SK-N-SH (cell line): ENCODE measurements around the gene ZP4. TPM values are rescaled to one million over a fixed set of nuclear protein-coding genes. Genes with fewer than 3 reads are reported as not detected.

Experiments
- CTCF ChIA-PET: fragments of 300-600, 350-600 bp; formaldehyde crosslinking; extraction: SDS; loops from one replicate; lab custom pipeline; 2021; lab: Yijun Ruan, JAX
- POLR2A ChIA-PET: fragments of 350-600 bp; sonication (Branson Sonifier 250); formaldehyde crosslinking; extraction: SDS; loops from one replicate; lab custom pipeline; 2020; ENCODE audit warnings: antibody characterized with exemption, inconsistent platforms; lab: Yijun Ruan, JAX
- DNase-seq: peaks from one replicate; pipeline ENCODE4 v3.0.0; 2012
- H2AFZ ChIP-seq: fragments of 200-600 bp; sonication (generic); 2 replicates; pipeline ENCODE4 v1.8.1; 2016; ENCODE audit warnings: antibody characterized with exemption, mild to moderate bottlenecking, low read depth
- H3F3A ChIP-seq: fragments of 200-600 bp; sonication (generic); replicated peaks from 2 replicates; pipeline ENCODE3; 2016; ENCODE audit warnings: antibody characterized with exemption, mild to moderate bottlenecking; ENCODE audit not compliant: insufficient read depth
- H3K27ac ChIP-seq, 2 experiments: fragments of 200-500 bp in 1 of 2; fragments of 200-600 bp in 1 of 2; sonication (Bioruptor generic) in 1 of 2; sonication (generic), shearing (Covaris generic) in 1 of 2; 2 replicates each; pipeline versions ENCODE4 v1.5.1 to v1.6.1; 2014 to 2016; ENCODE audit warnings: low read depth in 2 of 2, inconsistent platforms in 1 of 2, low read length in 1 of 2, mild to moderate bottlenecking in 1 of 2, mixed read lengths in 1 of 2
- H3K27me3 ChIP-seq: fragments of 200-600 bp; sonication (generic), shearing (Covaris generic); 2 replicates; pipeline ENCODE4 v1.6.1; 2016; ENCODE audit warnings: mixed run types; ENCODE audit not compliant: insufficient read depth
- H3K36me3 ChIP-seq, 2 experiments: fragments of 200-500 bp in 1 of 2; fragments of 200-600 bp in 1 of 2; sonication (Bioruptor generic) in 1 of 2; sonication (generic) in 1 of 2; replicated peaks in 1 of 2; 2 replicates each; pipeline versions ENCODE3 to v1.5.1; 2014 to 2016; ENCODE audit warnings: low read length in 1 of 2, mild to moderate bottlenecking in 1 of 2; ENCODE audit not compliant: insufficient read depth in 2 of 2, control insufficient read depth in 1 of 2
- H3K4me1 ChIP-seq, 2 experiments: fragments of 200-500 bp in 1 of 2; fragments of 200-600 bp in 1 of 2; sonication (Bioruptor generic) in 1 of 2; sonication (generic), shearing (Covaris generic) in 1 of 2; 2 replicates each; pipeline versions ENCODE4 v1.5.1 to v1.6.1; 2014 to 2016; ENCODE audit warnings: low read depth in 1 of 2, low read length in 1 of 2, mixed run types in 1 of 2; ENCODE audit not compliant: insufficient read depth in 2 of 2, control insufficient read depth in 1 of 2
- H3K4me2 ChIP-seq: fragments of 200-600 bp; sonication (generic), shearing (Covaris generic); 2 replicates; pipeline ENCODE4 v1.6.1; 2017; ENCODE audit warnings: mixed run types
- H3K4me3 ChIP-seq, 2 experiments: fragments of 200-500 bp in 1 of 2; fragments of 200-600 bp in 1 of 2; sonication (Bioruptor generic) in 1 of 2; sonication (generic), shearing (Covaris generic) in 1 of 2; 2 replicates each; pipeline versions ENCODE4 v1.5.1 to v1.8.1; 2014 to 2016; ENCODE audit warnings: low read depth in 2 of 2, inconsistent platforms in 1 of 2, low read length in 1 of 2, mild to moderate bottlenecking in 1 of 2, mixed read lengths in 1 of 2, moderate library complexity in 1 of 2
- H3K79me2 ChIP-seq: fragments of 200-600 bp; sonication (generic); 2 replicates; pipeline ENCODE4 v1.8.1; 2017; ENCODE audit warnings: mild to moderate bottlenecking; ENCODE audit not compliant: insufficient read depth
- H3K9ac ChIP-seq: fragments of 200-600 bp; sonication (generic); 2 replicates; pipeline ENCODE4 v1.6.1; 2017; ENCODE audit warnings: mixed run types
- H3K9me2 ChIP-seq: fragments of 200-600 bp; sonication (generic); 2 replicates; pipeline ENCODE4 v1.6.1; 2017; ENCODE audit warnings: mixed run types
- H3K9me3 ChIP-seq: fragments of 200-600 bp; sonication (generic); 2 replicates; pipeline ENCODE4 v1.6.1; 2017; ENCODE audit warnings: mixed run types, mild to moderate bottlenecking, moderate library complexity
- H4K20me1 ChIP-seq: fragments of 200-600 bp; sonication (generic); 2 replicates; pipeline ENCODE4 v1.6.1; 2017; ENCODE audit warnings: mild to moderate bottlenecking, mixed run types; ENCODE audit not compliant: insufficient read depth
- ELF1 ChIP-seq: IDR thresholded peaks from 2 replicates; pipeline ENCODE4 v1.4.0; 2012
- EZH2phosphoT487 ChIP-seq: fragments of 200-600 bp; sonication (generic); IDR thresholded peaks from 2 replicates; pipeline ENCODE4 v1.6.1; 2017; ENCODE audit warnings: low read depth, mixed run types, mild to moderate bottlenecking, antibody characterized with exemption, moderate library complexity, borderline replicate concordance
- FOXJ3 ChIP-seq: sonication (generic); formaldehyde crosslinking; IDR thresholded peaks from 2 replicates; pipeline ENCODE4 v1.5.1; 2020; ENCODE audit warnings: mild to moderate bottlenecking, missing genetic modification reagents
- FOXM1 ChIP-seq: IDR thresholded peaks from 2 replicates; pipeline ENCODE4 v1.4.0; 2012; ENCODE audit warnings: low read depth, mild to moderate bottlenecking
- GABPA ChIP-seq: IDR thresholded peaks from 2 replicates; pipeline ENCODE4 v1.4.0; 2012; ENCODE audit warnings: low read depth, mild to moderate bottlenecking
- JUND ChIP-seq: IDR thresholded peaks from 2 replicates; pipeline ENCODE4 v1.4.0; 2012
- NFIC ChIP-seq: IDR thresholded peaks from 2 replicates; pipeline ENCODE4 v1.4.0; 2012; ENCODE audit warnings: borderline replicate concordance
- NRF1 ChIP-seq: IDR thresholded peaks from 2 replicates; pipeline ENCODE4 v1.6.1; 2012; ENCODE audit warnings: low read depth, mild to moderate bottlenecking, low read length
- RXRA ChIP-seq: IDR thresholded peaks from 2 replicates; pipeline ENCODE4 v1.4.0; 2012; ENCODE audit warnings: low read depth, mild to moderate bottlenecking, borderline replicate concordance
- TEAD4 ChIP-seq: IDR thresholded peaks from 2 replicates; pipeline ENCODE4 v1.4.0; 2012; ENCODE audit warnings: mild to moderate bottlenecking, borderline replicate concordance; ENCODE audit not compliant: insufficient read depth
- YY1 ChIP-seq: IDR thresholded peaks from 2 replicates; pipeline ENCODE4 v1.4.0; 2012; ENCODE audit warnings: low read depth, mild to moderate bottlenecking
- WGBS: methylation state at CpG from one replicate; pipeline ENCODE4 v1.1.6; 2017; ENCODE audit warnings: low lambda C conversion rate; 5-methylcytosine and 5-hydroxymethylcytosine counted together
- polyA plus RNA-seq, 3 experiments: library from polyadenylated mRNA; depleted of rRNA; stranded (reverse); fragments of >200 nt; gene quantifications; 2 replicates each; pipeline ENCODE4 v1.2.3, GENCODE V29; 2012
- TF ChIP-seq, protein P1 (sequence below): IDR thresholded peaks from 2 replicates; pipeline ENCODE4 v1.4.0; 2012; ENCODE audit warnings: low read depth, borderline replicate concordance
- TF ChIP-seq, protein P2 (sequence below): fragments of 150-350 bp; IDR thresholded peaks from 2 replicates; pipeline ENCODE4 v1.6.1; 2017; ENCODE audit warnings: antibody characterized with exemption, low read length, low read depth, borderline replicate concordance
- TF ChIP-seq, protein P3 (sequence below): IDR thresholded peaks from 2 replicates; pipeline ENCODE4 v1.4.0; 2012; ENCODE audit warnings: low read depth
- TF ChIP-seq, protein P4 (sequence below): IDR thresholded peaks from 2 replicates; pipeline ENCODE4 v1.6.1; 2012; ENCODE audit warnings: mild to moderate bottlenecking, low read depth, low read length, moderate library complexity
- TF ChIP-seq, protein P5 (sequence below): IDR thresholded peaks from 2 replicates; pipeline ENCODE4 v1.4.0; 2012; ENCODE audit warnings: low read depth, borderline replicate concordance

Gene ZP4
- polyA plus RNA-seq, 1 of the 3 experiments (the other 2 are of a cell fraction): not detected

DNA sequence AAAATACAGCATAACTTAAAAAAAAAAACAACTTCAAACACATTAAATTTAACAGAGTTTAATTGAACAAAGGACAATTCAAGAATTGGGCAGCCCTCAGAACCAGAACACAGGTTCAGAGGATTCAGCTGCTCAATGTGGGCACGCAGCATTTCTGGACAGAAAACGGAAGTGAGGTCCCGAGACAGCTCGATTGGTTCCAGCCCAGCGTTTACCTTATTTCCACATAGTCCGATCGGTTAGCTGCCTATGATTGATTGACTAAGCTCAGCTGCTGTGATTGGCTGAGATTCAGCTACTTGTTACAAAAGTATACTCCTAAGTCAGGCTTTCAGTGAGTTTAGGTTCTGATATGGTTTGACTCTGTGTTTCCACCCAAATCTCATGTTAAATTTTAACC lies 33.3 kb downstream of the ZP4 start:
- Histone ChIP-seq H3F3A (no peaks in the 10 kb centered on the region), H3K36me3 (no peaks in the 10 kb centered on the region), H3K27ac (no peak overlapping the region), H3K27me3 (no peaks in the 10 kb centered on the region), H3K79me2 (no peaks in the 10 kb centered on the region), H2AFZ (no peak overlapping the region), H3K4me2 (no peak overlapping the region), H3K4me1 (peaks cover 0 to 2% of the 10 kb centered on the region in 2 experiments; a peak in 1 of 4 replicates), H4K20me1 (no peaks in the 10 kb centered on the region), H3K4me3 (no peak overlapping the region), H3K9me3 (no peaks in the 10 kb centered on the region), H3K9me2 (no peaks in the 10 kb centered on the region), H3K9ac (no peak overlapping the region)
- WGBS: 71% methylated on average over 7 of the region's 7 CpGs
- TF ChIP-seq, protein P1, sequence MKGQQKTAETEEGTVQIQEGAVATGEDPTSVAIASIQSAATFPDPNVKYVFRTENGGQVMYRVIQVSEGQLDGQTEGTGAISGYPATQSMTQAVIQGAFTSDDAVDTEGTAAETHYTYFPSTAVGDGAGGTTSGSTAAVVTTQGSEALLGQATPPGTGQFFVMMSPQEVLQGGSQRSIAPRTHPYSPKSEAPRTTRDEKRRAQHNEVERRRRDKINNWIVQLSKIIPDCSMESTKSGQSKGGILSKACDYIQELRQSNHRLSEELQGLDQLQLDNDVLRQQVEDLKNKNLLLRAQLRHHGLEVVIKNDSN: no peak
- TF ChIP-seq NRF1: no peak
- TF ChIP-seq, protein P2, sequence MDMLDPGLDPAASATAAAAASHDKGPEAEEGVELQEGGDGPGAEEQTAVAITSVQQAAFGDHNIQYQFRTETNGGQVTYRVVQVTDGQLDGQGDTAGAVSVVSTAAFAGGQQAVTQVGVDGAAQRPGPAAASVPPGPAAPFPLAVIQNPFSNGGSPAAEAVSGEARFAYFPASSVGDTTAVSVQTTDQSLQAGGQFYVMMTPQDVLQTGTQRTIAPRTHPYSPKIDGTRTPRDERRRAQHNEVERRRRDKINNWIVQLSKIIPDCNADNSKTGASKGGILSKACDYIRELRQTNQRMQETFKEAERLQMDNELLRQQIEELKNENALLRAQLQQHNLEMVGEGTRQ: no peak
- TF ChIP-seq GABPA: no peak
- TF ChIP-seq NFIC: no peak
- TF ChIP-seq, protein P3, sequence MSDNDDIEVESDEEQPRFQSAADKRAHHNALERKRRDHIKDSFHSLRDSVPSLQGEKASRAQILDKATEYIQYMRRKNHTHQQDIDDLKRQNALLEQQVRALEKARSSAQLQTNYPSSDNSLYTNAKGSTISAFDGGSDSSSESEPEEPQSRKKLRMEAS: no peak
- TF ChIP-seq JUND: no peak
- no peak for TF ChIP-seq ELF1
- TF ChIP-seq RXRA: no peak
- TF ChIP-seq, protein P4, sequence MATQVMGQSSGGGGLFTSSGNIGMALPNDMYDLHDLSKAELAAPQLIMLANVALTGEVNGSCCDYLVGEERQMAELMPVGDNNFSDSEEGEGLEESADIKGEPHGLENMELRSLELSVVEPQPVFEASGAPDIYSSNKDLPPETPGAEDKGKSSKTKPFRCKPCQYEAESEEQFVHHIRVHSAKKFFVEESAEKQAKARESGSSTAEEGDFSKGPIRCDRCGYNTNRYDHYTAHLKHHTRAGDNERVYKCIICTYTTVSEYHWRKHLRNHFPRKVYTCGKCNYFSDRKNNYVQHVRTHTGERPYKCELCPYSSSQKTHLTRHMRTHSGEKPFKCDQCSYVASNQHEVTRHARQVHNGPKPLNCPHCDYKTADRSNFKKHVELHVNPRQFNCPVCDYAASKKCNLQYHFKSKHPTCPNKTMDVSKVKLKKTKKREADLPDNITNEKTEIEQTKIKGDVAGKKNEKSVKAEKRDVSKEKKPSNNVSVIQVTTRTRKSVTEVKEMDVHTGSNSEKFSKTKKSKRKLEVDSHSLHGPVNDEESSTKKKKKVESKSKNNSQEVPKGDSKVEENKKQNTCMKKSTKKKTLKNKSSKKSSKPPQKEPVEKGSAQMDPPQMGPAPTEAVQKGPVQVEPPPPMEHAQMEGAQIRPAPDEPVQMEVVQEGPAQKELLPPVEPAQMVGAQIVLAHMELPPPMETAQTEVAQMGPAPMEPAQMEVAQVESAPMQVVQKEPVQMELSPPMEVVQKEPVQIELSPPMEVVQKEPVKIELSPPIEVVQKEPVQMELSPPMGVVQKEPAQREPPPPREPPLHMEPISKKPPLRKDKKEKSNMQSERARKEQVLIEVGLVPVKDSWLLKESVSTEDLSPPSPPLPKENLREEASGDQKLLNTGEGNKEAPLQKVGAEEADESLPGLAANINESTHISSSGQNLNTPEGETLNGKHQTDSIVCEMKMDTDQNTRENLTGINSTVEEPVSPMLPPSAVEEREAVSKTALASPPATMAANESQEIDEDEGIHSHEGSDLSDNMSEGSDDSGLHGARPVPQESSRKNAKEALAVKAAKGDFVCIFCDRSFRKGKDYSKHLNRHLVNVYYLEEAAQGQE: no peak
- no peak for TF ChIP-seq FOXJ3 (CRISPR knock-in tag)
- TF ChIP-seq TEAD4: no peak
- TF ChIP-seq, protein P5, sequence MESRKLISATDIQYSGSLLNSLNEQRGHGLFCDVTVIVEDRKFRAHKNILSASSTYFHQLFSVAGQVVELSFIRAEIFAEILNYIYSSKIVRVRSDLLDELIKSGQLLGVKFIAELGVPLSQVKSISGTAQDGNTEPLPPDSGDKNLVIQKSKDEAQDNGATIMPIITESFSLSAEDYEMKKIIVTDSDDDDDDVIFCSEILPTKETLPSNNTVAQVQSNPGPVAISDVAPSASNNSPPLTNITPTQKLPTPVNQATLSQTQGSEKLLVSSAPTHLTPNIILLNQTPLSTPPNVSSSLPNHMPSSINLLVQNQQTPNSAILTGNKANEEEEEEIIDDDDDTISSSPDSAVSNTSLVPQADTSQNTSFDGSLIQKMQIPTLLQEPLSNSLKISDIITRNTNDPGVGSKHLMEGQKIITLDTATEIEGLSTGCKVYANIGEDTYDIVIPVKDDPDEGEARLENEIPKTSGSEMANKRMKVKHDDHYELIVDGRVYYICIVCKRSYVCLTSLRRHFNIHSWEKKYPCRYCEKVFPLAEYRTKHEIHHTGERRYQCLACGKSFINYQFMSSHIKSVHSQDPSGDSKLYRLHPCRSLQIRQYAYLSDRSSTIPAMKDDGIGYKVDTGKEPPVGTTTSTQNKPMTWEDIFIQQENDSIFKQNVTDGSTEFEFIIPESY: no peak
- TF ChIP-seq FOXM1: no peak
- TF ChIP-seq YY1: no peak
- TF ChIP-seq EZH2phosphoT487: no peak
- no peak for DNase-seq
- ChIA-PET POLR2A (no interaction called here), CTCF (no interaction called here)
